GM12872 (cell line): ENCODE results near the gene TNRC18.

Source experiments
- CTCF ChIP-seq: IDR thresholded peaks from 3 replicates; pipeline ENCODE4 v1.5.1; 2011; ENCODE audit warnings: low read depth, mild to moderate bottlenecking, low read length, moderate library complexity; ENCODE audit not compliant: insufficient read depth

TNRC18 gene

GRCh38 chr7:5393328-5393727 is 30.3 kb downstream of the TNRC18 start:
- no peak for TF ChIP-seq CTCF

- no peak for TF ChIP-seq CTCF
Observed at GRCh38 chr7:5390918-5391317, 32.7 kb downstream of the TNRC18 start.

- no peak for TF ChIP-seq CTCF
Observed at GRCh38 chr7:5388905-5389433, 34.7 kb downstream of the TNRC18 start.

GRCh38 chr7:5388273-5388901 is 35.2 kb downstream of the TNRC18 start:
- TF ChIP-seq CTCF, result no peak

GRCh38 chr7:5387711-5388245 is 35.9 kb downstream of the TNRC18 start:
- no peak for TF ChIP-seq CTCF

GRCh38 chr7:5384618-5385017 is 39.0 kb downstream of the TNRC18 start:
- no peak for TF ChIP-seq CTCF

- no peak for TF ChIP-seq CTCF
Observed at GRCh38 chr7:5383314-5384098, 40.1 kb downstream of the TNRC18 start.
